T-helper 1 cell (primary cell): Measurements from ENCODE around the gene PFKP.
"Not testable (repeated sequence)": the region's sequence is repeated elsewhere in the genome, so short reads cannot be mapped to it uniquely, and the experiment has no call there.

Experiments used
- DNase-seq, 5 donors: peaks; one replicate each; pipeline ENCODE4 v3.0.0-alpha.2; 2012 to 2020

The PFKP gene

DNA sequence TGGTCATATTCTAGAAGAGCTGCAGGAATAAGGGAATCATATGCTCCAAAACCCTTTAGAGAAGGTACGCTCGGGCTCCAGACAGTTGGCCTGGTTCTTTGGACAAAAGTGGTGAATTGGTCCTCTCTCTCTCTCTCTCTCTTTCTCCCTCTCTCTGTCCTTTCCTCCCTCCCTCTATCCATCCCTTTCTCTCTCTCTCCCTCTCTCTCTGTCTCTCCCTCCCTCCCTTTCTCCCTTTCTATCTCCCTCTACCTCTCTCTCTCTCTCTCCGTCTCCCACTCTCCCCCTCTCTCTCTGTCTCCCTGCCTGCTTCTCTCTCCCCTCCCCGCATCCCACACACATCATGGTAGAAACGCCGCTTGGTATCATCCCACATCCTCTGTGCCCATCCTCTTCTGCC lies 19.8 kb upstream of the PFKP start:
- no peak for DNase-seq

DNA sequence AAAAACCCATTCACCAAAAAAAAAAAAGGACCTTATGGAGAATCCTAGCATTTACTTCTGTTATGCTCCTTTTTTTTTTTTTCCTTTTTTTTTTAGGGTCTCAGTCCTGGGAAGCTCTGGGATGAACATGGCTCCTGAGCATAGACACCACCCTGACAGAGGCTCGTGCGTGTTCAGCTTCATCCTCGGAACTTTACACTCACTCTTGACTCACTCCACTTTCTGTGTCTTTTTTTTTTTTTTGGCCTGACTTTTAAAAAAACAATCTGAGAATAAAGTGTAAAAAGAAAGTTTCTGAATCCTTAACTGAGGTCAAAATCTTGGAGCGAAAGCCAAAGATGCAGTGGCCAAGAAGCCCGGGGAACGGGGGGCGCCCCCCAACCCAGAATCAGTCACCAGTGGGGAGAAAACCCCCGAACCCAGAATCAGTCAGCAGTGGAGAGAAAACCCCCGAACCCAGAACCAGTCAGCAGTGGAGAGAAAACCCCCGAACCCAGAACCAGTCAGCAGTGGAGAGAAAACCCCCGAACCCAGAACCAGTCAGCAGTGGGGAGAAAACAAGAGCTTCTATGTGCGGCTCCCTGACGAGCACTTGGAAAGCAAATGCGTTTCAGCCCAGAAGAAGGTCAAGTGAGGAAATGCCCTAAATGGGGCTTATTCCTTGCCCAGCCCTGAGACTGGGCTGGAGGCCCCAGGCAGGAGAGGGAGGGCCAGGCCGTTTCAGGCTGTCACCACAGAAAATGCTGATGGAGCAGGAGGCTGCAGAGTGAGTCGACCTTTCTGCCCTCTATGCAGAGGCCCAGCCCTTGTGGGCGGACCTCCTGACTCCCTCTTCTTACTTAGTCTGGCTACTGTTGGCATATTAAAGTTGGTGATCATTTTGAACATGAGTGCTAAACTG lies 19.0 kb upstream of the PFKP start:
- DNase-seq, result no peak

DNA sequence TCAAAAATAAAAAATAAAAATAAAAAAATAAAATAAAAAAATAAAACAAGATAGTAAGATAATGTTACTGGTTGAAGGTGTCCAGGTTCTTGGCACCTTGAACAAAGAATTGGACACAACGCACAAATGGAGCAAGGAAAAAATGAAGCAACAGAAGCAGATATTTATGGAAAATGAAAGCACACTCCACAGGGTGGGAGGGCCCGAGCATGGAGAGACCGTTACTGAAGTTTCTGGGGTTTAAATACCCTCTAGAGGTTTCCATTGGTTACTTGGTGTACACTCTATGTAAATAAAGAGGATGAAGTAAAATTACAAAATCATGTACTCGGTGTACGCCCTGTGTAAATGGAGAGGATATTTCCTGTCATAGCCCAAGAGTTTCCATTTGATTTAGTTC lies 15.7 kb upstream of the PFKP start:
- DNase-seq, result no peak

DNA sequence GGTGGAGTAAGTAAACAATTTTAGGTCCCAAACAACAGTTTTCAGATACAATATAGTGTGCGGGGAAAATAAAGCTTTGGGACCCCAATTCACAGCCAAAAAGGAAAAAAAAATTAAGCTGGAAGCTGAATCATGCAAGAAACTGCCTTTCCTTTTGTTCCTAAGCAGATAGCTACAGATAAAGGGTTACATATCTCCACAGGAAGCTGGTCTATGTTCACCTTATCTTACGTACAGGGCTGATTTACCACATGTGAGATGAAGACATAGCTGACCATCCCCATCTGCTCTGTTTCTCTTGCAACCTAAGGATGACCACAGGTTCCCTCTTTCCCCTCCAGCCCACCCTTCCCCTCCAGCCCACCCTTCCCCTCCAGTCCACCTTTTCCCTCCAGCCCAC lies 14.2 kb upstream of the PFKP start:
- DNase-seq, result no peak

DNA sequence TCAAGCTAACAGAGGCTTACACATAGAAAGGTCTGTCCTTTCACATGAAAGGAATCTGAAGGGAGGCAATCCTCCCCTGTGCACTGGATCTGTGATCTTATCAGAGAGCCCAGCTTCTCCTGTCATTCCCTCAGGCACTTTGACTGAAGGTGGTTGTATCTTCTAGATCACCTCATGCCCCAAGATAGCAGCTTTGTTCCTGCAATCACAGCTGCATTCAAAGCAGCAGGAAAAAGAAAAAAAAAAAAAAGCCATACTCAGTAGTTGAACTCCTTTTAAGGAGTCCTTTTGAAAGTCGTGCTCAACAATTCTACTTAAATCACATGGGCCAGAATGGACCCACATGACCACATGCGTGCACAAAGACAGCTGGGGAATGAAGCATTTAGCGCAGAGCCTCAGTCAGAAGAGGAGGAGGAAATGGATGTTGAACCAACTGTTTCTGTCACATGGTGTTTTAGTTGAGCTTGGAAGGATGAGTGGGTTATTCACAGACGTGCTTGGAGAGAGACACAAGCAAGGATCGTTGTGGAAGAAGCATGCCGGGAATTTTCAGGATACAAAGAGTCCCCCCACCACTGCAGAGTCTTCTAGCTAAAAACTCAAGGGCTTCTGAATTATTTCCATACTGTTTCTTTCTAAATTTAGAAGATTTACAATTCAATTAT lies 13.0 kb upstream of the PFKP start:
- DNase-seq, result no peak

DNA sequence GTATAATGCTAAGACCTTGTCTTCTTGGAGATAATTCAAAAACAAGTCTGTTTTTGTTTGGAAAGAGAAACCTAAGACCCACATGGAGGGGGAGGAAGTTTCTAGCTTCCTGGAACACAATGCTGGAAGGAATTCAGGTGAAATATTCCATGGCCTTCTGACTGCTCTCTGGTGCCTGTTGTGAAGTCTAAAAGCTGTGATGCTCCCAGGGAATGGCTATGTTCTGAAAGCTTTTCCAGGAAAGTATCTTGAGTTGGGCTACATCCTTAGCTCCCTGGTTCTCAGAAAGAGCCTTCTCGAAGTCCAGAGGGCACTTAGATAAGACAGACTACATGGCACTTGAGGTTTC lies 12.5 kb upstream of the PFKP start:
- no peak for DNase-seq

DNA sequence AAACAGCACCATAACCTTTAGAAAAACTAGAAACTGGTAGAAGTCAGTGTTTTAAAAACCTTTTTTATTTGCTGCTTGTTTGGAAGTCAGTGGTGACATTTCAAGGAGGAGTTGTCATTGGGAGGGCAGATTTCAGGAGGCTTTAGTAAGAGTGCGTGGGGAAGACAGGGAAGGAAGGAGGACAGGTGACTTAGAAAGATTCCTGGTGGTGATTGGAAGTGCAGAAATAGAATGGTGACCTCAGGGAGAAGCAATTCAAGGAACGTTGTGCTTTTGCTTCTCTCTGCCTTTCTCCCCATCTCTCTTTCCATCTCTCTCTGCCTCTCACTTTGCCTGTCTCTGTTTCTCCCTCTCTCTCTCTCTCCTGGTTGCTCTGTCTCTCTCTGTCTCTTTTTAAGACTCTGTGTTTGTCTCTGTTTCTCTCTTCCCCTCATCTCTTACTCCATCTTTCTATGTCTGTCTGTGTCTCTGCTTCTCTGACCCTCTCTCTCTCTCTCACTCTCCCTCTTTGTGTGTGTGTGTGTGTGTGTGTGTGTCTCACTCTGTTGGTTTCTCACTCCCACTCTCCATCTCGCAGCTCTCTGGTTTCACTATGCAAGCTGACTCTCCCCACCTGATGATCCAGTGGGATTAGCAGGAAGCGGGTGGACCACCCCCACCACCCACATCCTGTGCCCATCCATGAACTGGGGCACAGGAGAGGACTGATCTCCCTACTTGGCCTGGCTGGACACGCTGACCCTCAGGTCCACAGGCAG lies 10.9 kb upstream of the PFKP start:
- DNase-seq, result no peak

DNA sequence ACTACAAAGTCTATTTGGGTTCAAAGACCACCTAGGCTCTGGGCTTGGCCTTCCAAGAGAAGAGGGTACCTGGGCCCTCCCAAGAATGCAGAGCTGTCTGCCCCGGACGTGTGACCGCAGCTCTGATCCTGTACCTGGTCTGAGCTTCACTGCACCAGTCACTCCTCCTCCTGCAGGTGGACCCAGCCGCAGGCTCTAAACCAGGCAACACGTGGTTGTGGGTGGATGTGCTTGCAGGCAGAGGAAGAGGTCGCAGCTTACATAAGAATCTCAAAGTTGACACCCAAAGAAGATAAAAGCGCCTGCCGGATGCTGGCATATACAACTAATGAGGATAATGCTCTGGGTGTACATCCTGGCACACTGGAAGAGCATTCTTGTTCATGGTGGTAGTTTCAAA lies 9.4 kb upstream of the PFKP start:
- DNase-seq, result no peak

DNA sequence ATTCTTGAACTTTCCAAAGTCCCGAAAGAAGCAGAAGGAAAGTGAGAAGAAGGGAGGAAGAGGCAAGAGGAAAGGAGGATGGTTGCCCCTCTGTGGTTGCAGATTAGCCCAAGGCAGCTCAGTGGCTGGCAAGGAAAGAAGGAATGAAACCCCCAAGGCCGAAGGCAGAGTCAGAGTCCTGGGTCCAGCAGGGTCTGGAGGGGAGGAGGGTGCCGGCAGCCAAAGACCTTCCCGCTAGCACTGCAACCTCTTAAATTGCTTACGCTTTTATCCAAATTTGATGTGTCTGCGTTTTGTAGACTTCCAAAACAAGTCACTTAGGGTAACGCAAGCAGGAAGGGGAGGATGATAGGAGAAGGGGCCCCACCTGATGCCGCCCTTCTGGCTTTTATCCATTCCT lies 7.4 kb upstream of the PFKP start:
- DNase-seq, result no peak

DNA sequence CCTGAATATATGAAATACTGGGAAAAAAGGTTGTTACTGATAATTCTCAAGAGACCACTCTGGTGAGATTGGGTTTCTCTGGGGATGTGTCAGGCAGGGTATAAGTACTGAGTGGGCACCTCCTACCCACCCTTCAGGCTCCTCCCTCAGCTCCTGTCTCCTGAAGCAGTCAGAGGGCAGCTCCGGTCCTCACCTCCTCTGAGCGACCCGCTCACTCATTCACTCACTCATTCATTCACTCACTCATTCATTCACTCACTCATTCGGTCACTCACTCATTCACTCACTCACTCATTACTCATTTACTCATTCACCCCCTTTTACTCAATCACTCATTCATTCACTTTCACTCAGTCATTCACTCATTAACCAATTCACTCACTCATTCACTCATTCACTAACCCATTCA lies 6.9 kb upstream of the PFKP start:
- DNase-seq, result no peak

DNA sequence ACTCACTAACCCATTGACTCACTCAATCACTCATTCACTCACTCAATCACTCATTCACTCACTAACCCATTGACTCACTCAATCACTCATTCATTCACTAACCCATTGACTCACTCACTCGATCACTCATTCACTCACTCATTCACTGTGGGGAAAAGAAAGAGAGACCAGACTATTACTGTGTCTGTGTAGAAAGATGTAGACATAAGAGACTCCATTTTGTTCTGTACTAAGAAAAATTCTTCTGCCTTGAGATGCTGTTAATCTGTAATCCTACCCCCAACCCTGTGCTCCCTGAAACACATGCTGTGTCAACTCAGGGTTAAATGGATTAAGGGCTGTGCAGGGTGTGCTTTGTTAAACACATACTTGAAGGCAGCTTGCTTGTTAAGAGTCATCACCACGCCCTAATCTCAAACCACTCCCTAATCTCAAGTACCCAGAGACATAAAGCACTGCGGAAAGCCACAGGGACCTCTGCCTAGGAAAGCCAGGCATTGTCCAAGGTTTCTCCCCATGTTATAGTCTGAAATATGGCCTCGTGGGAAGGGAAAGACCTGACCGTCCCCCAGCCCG lies 5.9 kb upstream of the PFKP start:
- DNase-seq, result not testable (repeated sequence)

DNA sequence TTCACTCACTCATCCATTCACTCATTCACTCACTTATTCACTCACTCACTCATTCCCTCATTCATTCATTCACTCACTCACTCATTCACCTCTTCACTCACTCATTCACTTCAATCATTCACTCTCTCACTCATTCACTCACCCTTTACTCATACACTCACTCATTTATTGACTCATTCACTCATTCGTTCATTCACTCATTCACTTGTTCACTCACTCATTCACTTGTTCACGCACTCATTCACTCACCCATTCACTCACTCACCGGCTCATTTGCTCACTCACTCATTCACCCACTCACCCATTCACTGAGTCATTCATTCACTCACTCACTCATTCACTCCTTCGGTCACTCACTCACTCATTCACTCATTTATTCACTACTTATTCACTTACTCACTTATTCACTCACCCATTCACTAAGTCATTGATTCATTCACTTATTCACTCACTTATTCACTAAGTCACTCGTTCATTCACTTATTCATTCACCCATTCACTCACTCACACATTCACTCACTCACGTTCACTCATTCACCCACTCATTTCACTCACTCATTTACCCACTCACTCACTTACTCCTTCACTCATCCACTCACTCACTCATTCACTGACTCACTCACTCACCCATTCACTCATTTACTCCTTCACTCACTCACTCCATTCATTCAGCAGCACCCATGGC lies 4.7 kb upstream of the PFKP start:
- DNase-seq, result no peak

DNA sequence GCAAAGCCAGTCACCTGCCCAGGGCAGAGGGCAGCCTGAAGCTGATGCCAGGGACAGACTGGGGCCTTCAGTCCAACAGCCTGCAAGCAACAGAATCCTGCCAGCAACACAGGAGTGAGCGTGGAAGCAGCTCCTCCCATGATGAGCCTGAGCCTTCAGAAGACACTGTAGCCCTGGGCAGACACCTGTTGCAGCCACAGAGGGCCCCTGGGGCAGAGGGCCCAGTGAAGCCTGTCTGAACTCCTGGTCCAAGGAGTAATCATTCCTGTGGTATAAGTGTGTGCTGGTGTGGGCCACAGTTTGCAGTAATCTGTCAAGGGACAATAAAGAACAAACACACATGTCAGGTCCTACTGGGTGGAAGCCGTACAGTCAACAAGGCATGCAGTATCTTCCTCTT lies 2.9 kb upstream of the PFKP start:
- no peak for DNase-seq

DNA sequence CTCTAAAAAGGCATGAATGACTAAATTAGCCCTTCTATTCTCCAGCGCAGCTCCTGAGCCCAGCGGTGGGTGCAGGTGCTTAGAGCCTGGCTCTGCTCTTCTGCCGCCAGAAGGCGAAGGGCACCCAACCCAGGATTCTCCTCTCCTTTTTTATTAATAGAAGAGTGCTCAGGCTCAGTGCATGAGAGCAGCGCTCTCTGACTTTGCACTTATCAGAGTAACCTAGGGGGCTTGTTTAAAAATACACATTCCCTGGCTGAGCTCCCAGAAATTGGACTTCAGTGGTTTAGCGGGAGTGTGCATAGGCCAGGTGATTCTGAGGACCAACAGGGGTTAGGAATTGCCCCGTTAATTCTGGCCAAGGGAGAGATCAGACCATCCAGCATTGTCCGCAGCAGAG lies 1.7 kb upstream of the PFKP start:
- no peak for DNase-seq

DNA sequence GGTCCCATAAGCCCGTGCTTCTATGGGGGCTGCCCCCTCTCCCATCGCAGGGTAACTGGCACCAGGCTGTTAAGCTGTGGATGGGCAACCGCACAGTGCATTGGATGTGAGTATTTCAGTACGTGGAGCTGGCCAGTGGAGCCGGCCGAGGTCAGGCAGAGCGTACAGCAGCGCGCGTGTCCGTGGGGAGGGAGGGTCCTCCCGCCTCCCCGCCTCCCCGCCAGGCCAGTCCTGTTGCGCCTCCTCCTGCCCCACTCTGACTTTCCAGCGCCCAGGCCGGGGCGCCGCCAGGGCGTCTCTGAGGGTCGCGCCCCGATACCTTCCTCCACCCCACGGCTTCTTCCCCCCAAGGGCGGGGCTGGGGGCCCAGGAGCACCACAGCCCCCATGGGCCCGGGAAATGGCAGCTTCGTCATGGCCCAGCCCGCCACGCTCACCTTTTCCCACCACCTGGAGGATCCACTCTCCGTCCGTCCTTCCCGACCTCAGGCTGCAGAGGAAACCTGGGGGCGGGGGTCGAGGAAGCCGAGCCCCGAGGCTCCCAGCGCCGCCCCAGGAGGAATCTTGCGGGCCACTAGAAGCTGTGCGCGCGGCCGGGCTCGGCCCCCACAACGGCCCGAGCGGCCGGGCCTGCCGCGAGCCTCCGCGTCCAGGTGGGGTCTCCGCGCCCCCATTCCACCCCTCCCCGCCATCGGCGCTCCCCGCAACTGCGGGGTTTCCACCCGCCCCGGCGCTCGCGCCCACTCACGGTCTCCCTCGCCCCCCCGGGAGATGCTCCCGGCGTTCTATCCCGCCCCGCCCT lies 831 bp upstream of the PFKP start:
- DNase-seq, result no peak

DNA sequence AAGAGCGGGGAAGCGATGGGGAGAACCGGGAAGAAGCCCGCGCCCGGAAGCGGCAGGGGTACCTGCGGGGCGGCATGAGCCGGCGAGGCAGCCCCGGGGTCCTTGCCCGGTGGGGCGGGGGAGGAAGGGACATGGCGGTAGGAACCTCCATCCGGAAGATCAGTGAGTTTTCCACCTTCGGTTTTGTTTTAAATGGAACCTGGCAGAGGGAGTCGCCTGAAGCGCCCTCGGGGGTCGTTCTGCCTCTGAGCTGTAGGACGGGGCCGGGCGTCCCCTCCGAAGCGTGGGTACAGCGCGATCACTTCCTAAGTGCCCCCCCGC lies 471 bp downstream of the PFKP start:
- peak in 3 of 5 donors; percentile 6 to 25 (median 12) for DNase-seq

DNA sequence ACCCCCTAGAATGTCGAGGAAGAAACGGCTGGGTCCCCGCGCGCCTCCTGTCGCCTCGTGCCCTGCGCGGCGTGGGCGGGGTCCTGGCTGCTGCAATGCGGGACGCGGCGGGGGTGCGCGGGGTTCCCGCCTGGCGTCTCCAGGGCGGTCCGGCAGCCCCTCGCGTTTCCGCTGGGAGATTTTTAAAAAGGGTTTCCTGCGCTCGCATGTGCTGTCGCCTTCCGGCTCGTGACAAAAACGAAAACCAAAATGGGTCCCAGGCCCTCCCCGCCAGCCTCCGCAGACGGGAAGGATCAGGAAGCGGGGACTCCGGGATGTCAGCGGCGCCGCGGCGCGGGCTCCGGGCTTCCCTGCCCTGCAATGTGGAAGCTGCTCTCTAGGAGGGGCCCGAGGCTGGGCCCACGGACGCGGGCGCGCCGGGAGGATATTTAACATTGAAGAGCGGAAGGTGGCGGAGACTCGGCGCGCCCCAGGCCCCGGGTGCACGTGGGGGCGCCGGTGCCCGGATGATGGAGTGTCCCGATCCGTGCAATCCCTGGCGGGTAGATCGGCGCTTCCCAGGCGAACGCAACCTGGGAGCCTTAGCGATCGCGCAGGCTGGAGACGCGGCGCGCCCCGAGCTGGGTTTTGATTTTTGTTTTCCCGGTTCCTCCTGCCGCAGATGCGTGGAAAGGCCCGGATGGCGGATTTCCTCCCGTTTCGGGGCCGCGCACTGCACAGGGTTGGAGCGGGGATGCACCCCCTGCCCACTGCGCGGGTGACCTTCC lies 1.0 kb downstream of the PFKP start:
- peak; percentile 25 to 69 (median 40) for DNase-seq

DNA sequence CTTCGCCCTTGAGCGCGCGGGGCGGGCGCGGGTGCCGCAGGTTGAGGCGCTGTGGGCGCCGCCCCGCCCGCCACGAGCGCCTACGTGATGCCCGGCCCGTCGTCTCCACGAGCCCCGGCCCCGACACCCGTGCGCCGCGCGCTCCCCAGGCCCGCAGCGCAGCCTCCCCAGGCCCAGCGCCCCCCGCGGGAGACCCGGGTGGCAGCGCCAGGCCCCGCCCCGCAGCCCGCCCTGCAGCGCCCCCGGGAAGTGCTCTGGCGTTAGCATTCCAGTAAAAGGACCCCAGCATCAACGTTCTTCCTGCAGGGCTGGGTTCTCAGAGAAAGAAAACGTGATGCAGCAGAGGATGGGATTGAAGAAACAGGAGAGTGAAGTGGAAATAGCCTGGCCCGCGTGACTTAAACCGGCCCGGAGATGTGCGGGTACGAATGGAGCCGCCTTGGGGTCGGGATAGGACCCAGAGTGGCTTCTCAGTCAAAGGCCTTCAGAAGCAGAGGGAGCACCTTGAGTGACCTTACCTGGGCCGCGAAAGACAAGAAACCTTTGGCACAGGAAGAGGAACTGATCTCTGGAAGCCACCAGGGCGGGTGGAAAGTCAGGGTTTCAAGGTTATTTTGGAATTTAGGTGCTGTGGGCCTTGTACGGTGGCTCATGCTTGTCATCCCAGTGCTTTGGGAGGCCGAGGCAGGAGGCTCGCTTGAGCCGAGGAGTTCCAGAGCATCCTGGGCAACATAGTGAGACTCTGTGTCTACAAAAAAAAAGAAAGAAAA lies 1.8 kb downstream of the PFKP start:
- peak in 1 of 5 donors; percentile 25 for DNase-seq

DNA sequence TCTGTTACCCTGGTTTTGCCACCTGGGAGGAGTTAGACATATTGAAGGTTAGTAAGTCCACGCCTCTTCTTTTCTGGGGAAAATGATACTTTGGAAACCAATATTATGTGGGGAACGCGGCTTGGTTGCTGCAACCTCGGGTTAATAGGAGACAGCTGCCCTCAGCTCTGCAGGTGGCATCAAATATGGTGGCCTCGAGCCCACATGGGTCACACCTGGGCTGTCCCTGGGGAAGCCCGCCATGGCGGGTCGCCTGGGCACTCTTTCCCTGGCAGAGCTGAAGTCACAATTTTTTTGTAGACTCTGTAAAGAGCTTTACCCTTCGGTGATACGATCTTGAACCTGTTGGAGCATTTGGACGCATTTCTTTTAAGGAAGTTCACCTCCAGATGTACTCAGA lies 2.5 kb downstream of the PFKP start:
- DNase-seq, result no peak
